Measurements from ENCODE around the gene C1QTNF9B.

Gene C1QTNF9B

GRCh38 chr13:23856008-23856750, 41.1 kb downstream of the C1QTNF9B start:
- no peak for DNase-seq

- DNase-seq: no peak
Observed at GRCh38 chr13:23855360-23855759, 41.9 kb downstream of the C1QTNF9B start.

- no peak for DNase-seq
Observed at GRCh38 chr13:23852351-23852750, 45.0 kb downstream of the C1QTNF9B start.

DNA sequence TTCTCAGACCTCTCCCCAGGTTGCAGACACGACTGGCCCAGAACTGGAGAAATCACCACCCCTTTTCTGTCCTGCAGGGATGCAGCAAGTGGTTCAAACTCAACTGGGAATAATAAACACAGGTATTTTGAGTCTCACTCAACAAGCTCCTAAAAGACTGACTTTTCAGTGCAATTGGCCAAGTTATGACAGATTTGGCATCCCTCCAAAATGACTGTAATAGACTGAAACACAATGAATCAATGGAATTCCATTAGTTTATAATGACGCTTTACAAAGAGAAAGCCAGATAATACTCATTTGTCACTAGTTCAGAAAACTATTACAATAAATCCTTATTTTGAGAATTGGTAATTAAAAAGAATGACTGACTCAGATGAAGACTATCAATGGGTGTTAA, 46.2 kb downstream of the C1QTNF9B start:
- no peak for DNase-seq

GRCh38 chr13:23850134-23850533, 47.2 kb downstream of the C1QTNF9B start:
- no peak for DNase-seq

DNA sequence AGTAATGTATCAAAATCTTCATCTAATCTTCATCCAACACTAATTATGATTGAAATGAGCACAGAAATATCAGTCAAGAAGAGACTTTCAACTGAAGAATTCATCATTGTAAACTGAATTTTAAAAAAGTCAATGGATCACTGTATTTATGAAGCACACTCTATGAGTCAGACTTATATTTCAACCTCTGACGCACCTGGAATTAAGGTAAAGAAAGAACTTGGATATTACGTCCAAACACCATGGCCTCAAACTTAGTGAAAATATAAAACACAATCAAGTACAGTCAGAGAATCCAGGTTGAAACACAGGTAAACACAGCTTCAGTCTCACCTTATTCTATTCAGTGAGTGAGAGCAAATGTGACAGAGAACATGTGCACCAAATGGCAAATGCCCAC, 47.6 kb downstream of the C1QTNF9B start:
- no peak for DNase-seq

DNA sequence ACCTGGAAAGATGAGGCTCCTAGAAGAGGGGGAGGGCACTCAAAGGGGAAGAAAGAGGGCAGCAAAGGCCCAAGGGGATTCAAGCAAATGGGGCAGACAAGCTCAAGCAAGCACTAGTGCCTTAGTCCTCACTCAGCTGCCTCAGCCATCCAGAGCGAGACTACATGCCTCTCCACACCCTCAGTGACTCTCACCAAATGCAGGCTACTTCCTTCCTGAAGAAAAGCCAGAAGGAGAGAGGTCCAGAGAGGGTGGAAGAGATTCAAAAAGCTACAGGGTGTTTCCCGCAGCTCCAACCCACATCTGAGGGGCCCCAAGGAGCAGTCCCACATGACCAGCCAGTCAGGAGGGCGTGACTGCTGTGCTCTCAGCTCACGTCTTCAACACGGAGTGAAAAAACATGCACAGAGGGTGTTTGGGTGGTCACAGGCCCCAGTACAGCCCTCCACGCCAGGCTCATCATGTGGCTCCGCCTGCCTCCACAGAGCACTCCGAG, 48.6 kb downstream of the C1QTNF9B start:
- DNase-seq: no peak

GRCh38 chr13:23848019-23848418, 49.3 kb downstream of the C1QTNF9B start:
- no peak for DNase-seq

DNA sequence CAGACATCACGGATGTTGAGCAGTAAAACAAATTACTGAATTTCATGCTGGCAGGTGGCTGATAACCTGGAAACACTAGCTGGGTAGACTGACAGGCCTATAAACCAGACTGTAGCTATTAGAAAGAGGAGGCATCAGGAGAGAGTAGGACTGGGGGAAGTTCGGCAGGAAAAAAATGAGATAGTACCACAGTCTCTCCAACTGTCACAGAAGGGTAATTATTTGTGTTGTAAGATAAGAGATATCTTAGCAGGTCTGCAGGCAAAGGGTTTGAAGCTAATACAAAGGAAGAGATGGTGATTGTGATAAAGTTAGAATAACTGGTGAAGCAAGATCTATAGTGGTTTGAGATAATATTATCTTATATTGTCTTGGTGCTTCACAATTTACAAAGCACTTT, 49.8 kb downstream of the C1QTNF9B start:
- DNase-seq: no peak

DNA sequence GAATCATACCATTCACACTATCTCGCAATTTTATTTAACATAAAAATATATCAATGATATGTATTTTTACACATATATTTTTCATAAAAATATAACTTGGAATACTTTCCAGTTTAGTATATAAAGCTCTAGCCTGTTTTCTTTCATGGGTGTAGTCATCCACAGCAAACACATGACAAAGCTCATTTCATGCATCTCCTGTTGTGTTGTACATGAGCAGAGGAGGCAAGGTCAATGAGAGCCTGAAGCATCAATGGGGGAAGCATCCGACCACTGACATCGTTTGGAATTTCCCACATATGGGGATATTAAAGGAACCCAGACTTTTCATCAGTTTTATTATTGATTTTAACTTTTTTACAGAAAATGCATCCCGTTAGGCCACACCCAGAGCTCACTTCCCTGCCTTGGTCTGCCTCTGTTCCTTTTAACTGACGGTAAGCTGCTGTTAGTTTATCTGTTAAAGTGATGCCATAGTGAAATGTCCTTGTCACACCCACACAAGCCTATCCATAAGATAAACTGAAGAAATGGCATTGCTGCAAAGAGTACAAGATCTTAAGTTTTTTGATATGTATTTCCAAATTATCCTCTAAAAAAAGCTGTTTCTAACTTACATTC, 52.1 kb downstream of the C1QTNF9B start:
- DNase-seq: no peak

GRCh38 chr13:23844132-23844531, 53.2 kb downstream of the C1QTNF9B start:
- DNase-seq: no peak

- no peak for DNase-seq
Observed at GRCh38 chr13:23843436-23843835, 53.9 kb downstream of the C1QTNF9B start.

DNA sequence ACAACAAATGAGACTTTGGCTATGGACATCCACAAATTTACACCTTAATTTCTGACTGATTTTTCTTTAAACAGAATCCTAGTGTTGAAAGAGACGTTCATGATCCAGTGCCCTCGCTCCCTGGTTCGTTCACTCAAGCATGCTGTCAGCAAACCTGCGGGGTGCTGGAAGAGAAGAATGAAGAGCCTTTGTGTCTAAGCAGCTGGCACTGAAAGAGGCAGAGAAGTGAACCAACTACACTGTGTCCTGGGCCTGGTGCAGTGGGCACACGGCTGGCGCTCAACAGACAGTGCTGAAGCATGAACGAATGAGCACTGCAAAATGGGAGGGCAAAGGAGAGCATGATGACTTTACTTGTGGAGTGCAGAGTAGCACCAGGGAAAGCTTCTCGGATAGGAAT, 54.9 kb downstream of the C1QTNF9B start:
- DNase-seq: no peak
